GM12872 (cell line): ENCODE data around the gene MACF1.

ENCODE experiments used
- CTCF ChIP-seq: IDR thresholded peaks from 3 replicates; pipeline ENCODE4 v1.5.1; 2011; ENCODE audit warnings: low read depth, mild to moderate bottlenecking, low read length, moderate library complexity; ENCODE audit not compliant: insufficient read depth

Gene MACF1

GRCh38 chr1:39416609-39417008 is 212.1 kb downstream of the MACF1 start:
- no peak for TF ChIP-seq CTCF

- no peak for TF ChIP-seq CTCF
Observed at GRCh38 chr1:39418236-39418635, 213.7 kb downstream of the MACF1 start.

- TF ChIP-seq CTCF = no peak
Observed at GRCh38 chr1:39420493-39420892, 216.0 kb downstream of the MACF1 start.

GRCh38 chr1:39422614-39423013 is 218.1 kb downstream of the MACF1 start:
- no peak for TF ChIP-seq CTCF

- TF ChIP-seq CTCF = no peak
Observed at GRCh38 chr1:39425151-39425550, 220.7 kb downstream of the MACF1 start.

GRCh38 chr1:39425634-39426033 is 221.1 kb downstream of the MACF1 start:
- no peak for TF ChIP-seq CTCF

- TF ChIP-seq CTCF = no peak
Observed at GRCh38 chr1:39426346-39426745, 221.9 kb downstream of the MACF1 start.

GRCh38 chr1:39427374-39427773 is 222.9 kb downstream of the MACF1 start:
- TF ChIP-seq CTCF = no peak
